Fibroblast of pulmonary artery (primary cell): ENCODE results near the gene NFYC.

ENCODE experiments used
- DNase-seq: peaks from one replicate; pipeline ENCODE4 v3.0.0-alpha.2; 2010; ENCODE audit warnings: low read depth
- H3K4me3 ChIP-seq: replicated peaks from 2 replicates; pipeline ENCODE4 v1.5.1; 2011; ENCODE audit warnings: low read depth, mild to moderate bottlenecking, control low read depth, low read length, moderate library complexity
- TF ChIP-seq, protein P1 (sequence below): IDR thresholded peaks from 2 replicates; pipeline ENCODE4 v1.5.1; 2011; ENCODE audit warnings: mild to moderate bottlenecking, control low read depth, low read length, inconsistent platforms; ENCODE audit errors: missing control alignments

Gene NFYC

DNA sequence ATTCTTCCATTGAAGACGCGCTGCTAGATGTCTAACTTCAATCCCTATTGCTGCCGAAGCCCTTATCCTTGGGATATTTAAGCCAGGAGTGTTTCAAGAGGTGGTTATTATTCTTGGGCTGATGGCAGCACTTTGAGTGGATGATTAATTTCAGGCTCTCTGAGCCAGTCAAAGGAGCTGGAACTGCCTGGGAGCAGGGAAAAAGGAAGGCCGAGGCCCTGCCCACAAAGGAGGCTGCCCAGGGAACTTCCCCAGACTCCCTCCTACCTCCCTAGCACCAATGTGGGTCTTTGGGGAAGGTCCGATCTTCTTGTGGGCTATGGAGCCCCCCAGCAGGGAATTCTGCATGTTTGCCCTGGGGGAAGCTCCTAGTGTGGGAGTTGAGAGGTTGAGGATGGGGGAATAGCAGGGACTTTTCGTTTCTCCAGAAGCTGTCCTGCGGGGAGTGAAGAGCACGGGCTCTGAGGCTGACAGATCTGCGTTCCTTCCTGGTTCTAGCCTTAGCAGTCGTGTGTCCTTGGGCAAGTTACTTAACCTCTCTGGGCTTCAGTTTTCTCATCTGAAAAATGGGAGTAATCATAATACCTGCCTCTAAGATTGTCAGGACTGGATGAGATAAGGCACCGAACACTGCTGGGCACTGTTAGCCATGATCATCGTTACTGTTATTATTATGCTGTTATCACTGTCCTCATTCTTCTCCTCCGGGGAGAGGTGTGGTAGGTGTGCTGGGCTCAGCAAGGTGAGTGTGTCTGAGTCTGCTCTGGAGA lies 98.3 kb downstream of the NFYC start:
- TF ChIP-seq, protein P1, sequence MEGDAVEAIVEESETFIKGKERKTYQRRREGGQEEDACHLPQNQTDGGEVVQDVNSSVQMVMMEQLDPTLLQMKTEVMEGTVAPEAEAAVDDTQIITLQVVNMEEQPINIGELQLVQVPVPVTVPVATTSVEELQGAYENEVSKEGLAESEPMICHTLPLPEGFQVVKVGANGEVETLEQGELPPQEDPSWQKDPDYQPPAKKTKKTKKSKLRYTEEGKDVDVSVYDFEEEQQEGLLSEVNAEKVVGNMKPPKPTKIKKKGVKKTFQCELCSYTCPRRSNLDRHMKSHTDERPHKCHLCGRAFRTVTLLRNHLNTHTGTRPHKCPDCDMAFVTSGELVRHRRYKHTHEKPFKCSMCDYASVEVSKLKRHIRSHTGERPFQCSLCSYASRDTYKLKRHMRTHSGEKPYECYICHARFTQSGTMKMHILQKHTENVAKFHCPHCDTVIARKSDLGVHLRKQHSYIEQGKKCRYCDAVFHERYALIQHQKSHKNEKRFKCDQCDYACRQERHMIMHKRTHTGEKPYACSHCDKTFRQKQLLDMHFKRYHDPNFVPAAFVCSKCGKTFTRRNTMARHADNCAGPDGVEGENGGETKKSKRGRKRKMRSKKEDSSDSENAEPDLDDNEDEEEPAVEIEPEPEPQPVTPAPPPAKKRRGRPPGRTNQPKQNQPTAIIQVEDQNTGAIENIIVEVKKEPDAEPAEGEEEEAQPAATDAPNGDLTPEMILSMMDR = no peak
- DNase-seq = no peak
- H3K4me3 ChIP-seq = no peak overlapping the region

DNA sequence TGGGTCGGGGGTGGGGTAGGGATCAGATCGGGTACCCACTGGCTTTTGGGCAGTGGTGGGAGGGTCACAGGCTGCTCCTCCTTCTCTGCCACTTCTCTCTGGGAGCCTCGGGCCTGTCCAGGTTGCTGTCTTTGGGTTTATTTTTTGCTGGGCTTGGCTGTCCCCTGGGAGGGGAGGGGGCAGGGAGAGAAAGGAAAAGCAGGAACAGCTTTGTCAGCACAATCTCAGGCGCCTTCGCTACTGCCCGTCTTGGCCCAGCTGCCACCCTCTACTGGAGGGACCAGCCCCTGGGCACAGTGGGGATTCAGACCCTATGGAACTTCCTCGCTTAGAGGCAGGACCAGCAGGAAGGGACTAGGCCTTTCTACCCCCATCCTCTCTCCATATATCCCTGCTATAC lies 100.5 kb downstream of the NFYC start:
- no peak for DNase-seq
- TF ChIP-seq, protein P1 = no peak
- no peak overlapping the region for H3K4me3 ChIP-seq

GRCh38 chr1:40793617-40794016 lies 102.1 kb downstream of the NFYC start:
- TF ChIP-seq, protein P1 = no peak
- no peak overlapping the region for H3K4me3 ChIP-seq
- no peak for DNase-seq

GRCh38 chr1:40794048-40794447 lies 102.5 kb downstream of the NFYC start:
- DNase-seq = no peak
- H3K4me3 ChIP-seq = no peak overlapping the region
- TF ChIP-seq, protein P1 = no peak

DNA sequence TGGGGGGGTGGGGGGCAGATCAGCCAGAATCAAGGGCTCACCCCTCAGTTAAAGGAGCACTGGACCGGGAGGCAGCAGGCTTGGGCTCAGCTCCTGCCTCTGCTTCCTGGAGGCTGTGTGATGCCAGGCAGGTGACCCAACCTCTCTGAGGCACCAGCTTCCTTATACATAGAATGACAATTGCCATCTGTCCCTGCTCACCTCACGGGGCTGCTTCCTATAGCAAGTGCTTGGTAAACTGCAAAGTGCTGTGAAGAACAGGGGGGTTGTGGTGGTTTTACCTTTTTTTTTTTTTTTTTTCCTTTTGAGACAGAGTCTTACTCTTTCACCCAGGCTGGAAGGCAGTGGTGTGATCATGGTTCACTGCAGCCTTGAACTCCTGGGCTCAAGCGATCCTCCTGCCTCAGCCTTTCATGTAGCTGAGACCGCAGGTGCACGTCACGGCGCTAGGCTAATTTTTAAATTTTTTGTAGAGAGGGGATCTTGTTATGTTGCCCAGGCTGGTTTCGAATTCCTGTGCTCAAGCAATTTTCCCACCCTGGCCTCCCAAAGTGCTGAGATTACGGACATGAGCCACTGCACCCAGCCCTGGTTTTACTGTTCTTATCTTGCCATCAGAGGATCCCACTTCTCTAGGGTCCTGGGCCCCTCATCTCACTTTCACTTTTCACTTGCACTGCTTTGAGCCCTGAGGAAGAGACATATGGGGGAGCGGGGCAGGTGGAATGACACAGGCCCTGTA lies 103.6 kb downstream of the NFYC start:
- TF ChIP-seq, protein P1 = no peak
- H3K4me3 ChIP-seq = no peak overlapping the region
- DNase-seq = no peak

- TF ChIP-seq, protein P1 = no peak
- no peak overlapping the region for H3K4me3 ChIP-seq
- no peak for DNase-seq
Observed at GRCh38 chr1:40795811-40796586, 104.5 kb downstream of the NFYC start.
